ENCODE results near the gene ARAF. TPM values are rescaled to one million over a fixed set of nuclear protein-coding genes. Genes with fewer than 3 reads are reported as not detected.
"Not testable (repeated sequence)": the region's sequence is repeated elsewhere in the genome, so short reads cannot be mapped to it uniquely, and the experiment has no call there.

ARAF gene
- total RNA-seq, 1 donor from 2014 or later, result 12.9 TPM

GRCh38 chrX:47584714-47585113 is 23.7 kb downstream of the ARAF start:
- DNase-seq (ENCODE audit: low read depth in 2 of 2), result peak in 1 of 2 donors; percentile 18

GRCh38 chrX:47585273-47585672 is 24.3 kb downstream of the ARAF start:
- DNase-seq (ENCODE audit: low read depth in 2 of 2), result no peak

- no peak for DNase-seq (ENCODE audit: low read depth in 2 of 2)
Observed at GRCh38 chrX:47586043-47586787, 25.2 kb downstream of the ARAF start.

- no peak for DNase-seq (ENCODE audit: low read depth in 2 of 2)
Observed at GRCh38 chrX:47587091-47587891, 26.3 kb downstream of the ARAF start.

- no peak for DNase-seq (ENCODE audit: low read depth in 2 of 2)
Observed at GRCh38 chrX:47587906-47588735, 27.1 kb downstream of the ARAF start.

- no peak for DNase-seq (ENCODE audit: low read depth in 2 of 2)
Observed at GRCh38 chrX:47590984-47591383, 30.0 kb downstream of the ARAF start.

- no peak for DNase-seq (ENCODE audit: low read depth in 2 of 2)
Observed at GRCh38 chrX:47593522-47593921, 32.5 kb downstream of the ARAF start.

GRCh38 chrX:47595716-47596251 is 34.8 kb downstream of the ARAF start:
- no peak for DNase-seq (ENCODE audit: low read depth in 2 of 2)

- no peak for DNase-seq (ENCODE audit: low read depth in 2 of 2)
Observed at GRCh38 chrX:47596256-47596655, 35.3 kb downstream of the ARAF start.

- no peak for DNase-seq (ENCODE audit: low read depth in 2 of 2)
Observed at GRCh38 chrX:47597222-47597621, 36.2 kb downstream of the ARAF start.

GRCh38 chrX:47603125-47603524 is 42.1 kb downstream of the ARAF start:
- not testable (repeated sequence) for DNase-seq (ENCODE audit: low read depth in 2 of 2)

- DNase-seq (ENCODE audit: low read depth in 2 of 2), result no peak
Observed at GRCh38 chrX:47605024-47605423, 44.0 kb downstream of the ARAF start.

- DNase-seq (ENCODE audit: low read depth in 2 of 2), result no peak
Observed at GRCh38 chrX:47607091-47607490, 46.1 kb downstream of the ARAF start.

- no peak for DNase-seq (ENCODE audit: low read depth in 2 of 2)
Observed at GRCh38 chrX:47608130-47608810, 47.3 kb downstream of the ARAF start.

- DNase-seq (ENCODE audit: low read depth in 2 of 2), result peak in 1 of 2 donors; percentile 11
Observed at GRCh38 chrX:47610511-47610910, 49.5 kb downstream of the ARAF start.

GRCh38 chrX:47611489-47611888 is 50.5 kb downstream of the ARAF start:
- no peak for DNase-seq (ENCODE audit: low read depth in 2 of 2)

GRCh38 chrX:47611926-47612325 is 50.9 kb downstream of the ARAF start:
- no peak for DNase-seq (ENCODE audit: low read depth in 2 of 2)

GRCh38 chrX:47612418-47612817 is 51.4 kb downstream of the ARAF start:
- no peak for DNase-seq (ENCODE audit: low read depth in 2 of 2)

GRCh38 chrX:47613082-47613481 is 52.1 kb downstream of the ARAF start:
- DNase-seq (ENCODE audit: low read depth in 2 of 2), result no peak

GRCh38 chrX:47614618-47615017 is 53.6 kb downstream of the ARAF start:
- no peak for DNase-seq (ENCODE audit: low read depth in 2 of 2)

- no peak for DNase-seq (ENCODE audit: low read depth in 2 of 2)
Observed at GRCh38 chrX:47618923-47619485, 58.0 kb downstream of the ARAF start.
